Mononuclear cell (primary cell): ENCODE measurements around the gene ASB12. TPM values are rescaled to one million over a fixed set of nuclear protein-coding genes. Genes with fewer than 3 reads are reported as not detected.

Experiments used
- H3K27me3 ChIP-seq: 2 replicates; pipeline ENCODE4 v1.6.0; 2011; ENCODE audit warnings: low read length, control low read depth; ENCODE audit not compliant: insufficient read depth
- H3K4me1 ChIP-seq: 2 replicates; pipeline ENCODE4 v1.5.1; 2011; ENCODE audit warnings: mild to moderate bottlenecking, low read length, control low read depth; ENCODE audit not compliant: insufficient read depth
- H3K4me3 ChIP-seq: 2 replicates; pipeline ENCODE4 v1.5.1; 2011; ENCODE audit warnings: mild to moderate bottlenecking, low read length, moderate library complexity
- H3K9me3 ChIP-seq: 2 replicates; pipeline ENCODE4 v1.5.1; 2011; ENCODE audit warnings: low read depth, mild to moderate bottlenecking, control low read depth, low read length
- total RNA-seq: library from RNA; depleted of rRNA; stranded (reverse); fragments of >200 nt; gene quantifications from one replicate; pipeline ENCODE4 v1.2.3, GENCODE V29; 2012

Gene ASB12
- total RNA-seq, 1 donor: 0.10 TPM

DNA sequence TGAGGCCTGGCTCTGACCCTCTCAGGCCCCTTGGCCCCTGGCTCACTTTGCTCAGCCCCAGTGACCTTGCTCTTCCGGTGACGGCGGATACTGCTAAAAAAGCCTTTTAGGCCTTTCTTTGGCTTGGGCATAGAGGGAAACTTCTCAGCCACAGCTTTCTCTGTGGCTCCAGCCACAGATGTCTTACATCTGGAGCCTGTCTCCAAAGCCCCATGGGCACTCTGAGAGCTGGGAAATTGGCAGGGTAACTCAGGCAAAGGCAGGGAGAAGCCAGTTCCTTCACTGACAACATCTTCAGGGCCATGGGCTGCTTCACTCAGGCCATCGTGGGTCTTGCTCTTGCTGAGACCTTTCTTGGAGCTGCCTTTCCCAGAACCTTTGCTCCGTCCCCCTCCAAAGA is 37.7 kb downstream of the ASB12 start:
- no peaks in the 10 kb centered on the region for H3K27me3 ChIP-seq
- H3K4me3 ChIP-seq: no peak overlapping the region
- H3K4me1 ChIP-seq: no peaks in the 10 kb centered on the region
- no peaks in the 10 kb centered on the region for H3K9me3 ChIP-seq

DNA sequence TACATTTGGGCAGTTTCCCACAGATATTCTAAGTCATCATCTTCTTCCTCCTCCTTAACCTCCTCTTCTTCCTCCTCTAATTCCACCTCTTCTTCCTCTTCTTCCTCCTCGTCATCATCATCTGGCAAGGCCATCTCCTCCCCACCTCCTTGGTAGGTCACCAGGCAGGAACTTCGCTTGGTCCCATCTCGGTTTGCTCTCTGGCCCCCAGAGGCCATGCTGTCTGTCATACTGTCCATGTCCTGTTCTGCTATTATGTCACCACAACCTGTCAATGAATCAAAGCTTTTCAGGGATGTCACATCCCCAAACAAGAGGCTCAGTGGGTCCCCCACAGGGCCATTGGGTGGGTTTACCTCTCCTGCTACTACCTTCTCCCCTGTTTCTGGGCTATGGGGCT is 38.4 kb downstream of the ASB12 start:
- H3K27me3 ChIP-seq: no peaks in the 10 kb centered on the region
- no peaks in the 10 kb centered on the region for H3K9me3 ChIP-seq
- no peak overlapping the region for H3K4me3 ChIP-seq
- H3K4me1 ChIP-seq: no peaks in the 10 kb centered on the region

DNA sequence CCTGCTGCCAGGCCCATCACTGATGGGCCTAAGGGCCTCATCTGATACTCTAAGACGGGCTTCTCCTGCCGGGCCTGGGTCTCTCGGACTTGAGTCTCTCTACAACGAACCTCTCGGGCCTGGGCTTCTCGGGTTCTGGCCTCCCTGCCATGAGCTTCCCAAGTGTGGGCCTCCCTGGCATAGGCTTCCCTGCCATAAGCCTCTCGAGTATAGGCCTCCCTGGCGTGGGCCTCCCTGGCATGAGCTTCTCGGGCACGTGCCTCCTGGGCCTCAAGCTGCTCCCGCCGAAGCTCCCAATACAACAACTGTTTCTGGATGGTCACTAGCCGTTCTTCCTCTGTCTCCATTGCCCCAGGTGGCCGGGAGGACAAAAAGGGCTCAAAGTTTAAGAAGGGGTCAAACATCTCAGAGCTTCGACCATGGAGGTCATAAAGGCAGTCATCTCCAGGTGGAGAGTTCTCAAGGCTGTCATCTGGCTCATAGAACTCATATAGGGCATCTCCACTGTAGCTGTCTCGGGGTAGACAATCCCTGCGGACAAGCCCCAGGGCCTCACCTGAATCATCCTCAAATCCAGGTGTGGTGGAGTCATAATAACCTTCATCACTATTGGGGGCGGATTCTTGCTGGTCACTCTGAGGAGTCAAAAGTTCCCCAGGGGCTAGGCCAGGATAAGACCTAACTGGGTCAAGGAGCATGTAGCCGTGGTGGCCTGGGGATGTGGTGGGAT is 39.0 kb downstream of the ASB12 start:
- no peaks in the 10 kb centered on the region for H3K27me3 ChIP-seq
- H3K9me3 ChIP-seq: no peaks in the 10 kb centered on the region
- H3K4me3 ChIP-seq: no peak overlapping the region
- H3K4me1 ChIP-seq: no peaks in the 10 kb centered on the region

DNA sequence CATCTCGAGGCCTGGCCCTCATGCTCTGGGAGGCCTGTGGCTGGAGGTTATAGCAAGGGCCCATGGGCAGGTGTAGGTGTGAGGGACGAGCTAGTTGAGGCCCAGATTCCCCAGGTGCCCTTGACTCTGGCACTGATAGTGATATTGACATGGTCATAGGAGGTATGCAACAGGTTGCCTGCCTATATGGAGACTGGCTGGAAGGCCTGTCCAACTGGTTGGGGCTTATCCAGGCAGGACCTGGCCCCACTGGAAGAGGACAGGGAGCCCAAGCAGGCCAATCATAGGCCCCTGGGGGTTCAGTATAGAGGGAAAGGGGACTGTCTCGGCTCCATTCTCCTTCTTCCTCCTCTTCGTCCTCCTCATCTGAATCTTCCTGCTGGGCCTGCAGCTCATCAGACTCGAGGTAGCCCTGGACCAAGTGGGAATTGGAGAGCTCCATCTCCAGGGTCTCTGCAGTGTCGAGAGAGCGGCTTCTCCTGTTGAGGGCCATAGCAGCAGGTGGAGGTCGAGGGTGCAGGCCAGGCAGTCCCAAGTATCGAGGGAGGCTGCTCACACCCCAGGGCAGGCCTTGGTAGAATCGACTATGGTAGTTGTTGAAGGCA is 40.2 kb downstream of the ASB12 start:
- Histone ChIP-seq H3K9me3 (no peaks in the 10 kb centered on the region), H3K4me1 (no peaks in the 10 kb centered on the region), H3K4me3 (no peak overlapping the region), H3K27me3 (no peaks in the 10 kb centered on the region)

DNA sequence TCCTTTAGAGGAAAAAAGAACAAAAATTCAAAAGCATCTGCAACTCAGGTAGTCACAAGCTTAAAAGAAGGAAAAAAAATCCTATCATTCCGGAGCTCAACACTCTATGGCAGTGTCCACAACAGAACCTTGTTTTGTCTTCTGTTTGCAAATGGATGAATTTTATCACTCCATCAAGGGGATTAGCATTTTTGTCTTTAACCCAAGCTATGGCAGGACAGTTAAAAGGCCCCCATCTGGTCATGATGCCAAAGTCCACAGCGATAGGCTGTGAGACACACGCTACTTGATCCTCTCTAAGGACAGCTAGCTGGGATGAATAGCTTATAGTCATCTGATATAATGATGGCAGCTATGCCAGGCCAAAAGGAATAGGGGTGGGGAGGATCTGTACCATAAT is 41.5 kb downstream of the ASB12 start:
- H3K4me1 ChIP-seq: no peaks in the 10 kb centered on the region
- H3K4me3 ChIP-seq: no peak overlapping the region
- no peaks in the 10 kb centered on the region for H3K27me3 ChIP-seq
- no peaks in the 10 kb centered on the region for H3K9me3 ChIP-seq

DNA sequence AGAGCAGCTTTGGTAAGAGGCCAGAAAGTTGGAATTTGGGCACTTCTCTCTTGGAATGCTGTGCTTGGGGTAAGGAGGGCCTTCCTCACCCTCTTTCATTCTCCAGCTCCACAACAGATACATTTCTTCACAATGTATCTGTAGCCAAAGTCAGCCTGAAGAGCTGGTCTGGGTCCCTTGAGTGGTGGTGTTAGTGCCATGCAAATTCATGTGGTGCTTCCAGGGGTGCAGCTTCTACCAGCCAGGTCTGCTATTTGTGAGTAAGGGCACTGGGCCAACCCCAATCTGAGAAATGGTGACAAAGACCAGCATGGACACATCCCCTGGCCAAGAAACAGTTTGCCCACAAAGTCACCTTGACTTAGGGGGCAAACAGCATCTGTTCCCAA is 42.7 kb downstream of the ASB12 start:
- Histone ChIP-seq H3K27me3 (no peaks in the 10 kb centered on the region), H3K9me3 (no peaks in the 10 kb centered on the region), H3K4me1 (no peaks in the 10 kb centered on the region), H3K4me3 (no peak overlapping the region)

DNA sequence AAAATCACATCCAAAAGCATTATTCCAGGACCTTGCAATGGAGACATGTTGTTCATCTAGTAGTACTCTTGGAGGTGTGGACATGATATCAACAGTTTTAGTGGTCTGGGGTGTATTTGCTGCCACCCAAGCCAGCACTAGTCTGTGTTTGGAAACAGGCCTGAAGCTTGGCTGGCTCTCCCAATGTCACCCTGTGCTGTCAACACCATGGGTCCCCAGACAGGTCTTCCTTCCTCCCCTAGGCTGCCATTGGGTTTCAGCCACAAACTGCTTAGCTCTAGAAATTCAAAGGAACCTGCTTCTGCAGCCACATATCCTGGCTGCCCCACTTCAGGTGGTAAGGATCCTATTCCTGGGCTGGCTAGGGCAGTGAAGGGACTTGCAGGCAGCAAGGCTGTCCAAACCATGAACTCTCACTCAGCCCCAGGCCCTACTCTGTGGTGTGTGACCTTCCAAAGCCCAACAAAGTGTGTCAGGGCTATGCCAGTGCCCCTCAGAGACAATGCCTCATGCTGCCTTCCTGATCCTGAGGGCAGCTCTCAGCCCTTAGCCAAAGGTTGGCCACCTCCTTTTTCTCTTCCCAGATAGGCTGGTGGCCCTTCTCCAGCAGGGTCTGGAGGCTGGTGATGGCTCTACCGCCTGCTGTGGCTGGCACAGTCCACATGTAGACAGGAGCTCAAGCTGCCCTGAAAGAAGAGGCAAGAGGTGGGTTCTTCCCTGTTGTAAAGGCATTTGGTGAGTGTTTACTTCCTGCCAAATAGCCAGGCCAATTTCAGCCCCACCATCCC is 43.2 kb downstream of the ASB12 start:
- no peaks in the 10 kb centered on the region for H3K27me3 ChIP-seq
- H3K4me3 ChIP-seq: no peak overlapping the region
- no peaks in the 10 kb centered on the region for H3K4me1 ChIP-seq
- no peaks in the 10 kb centered on the region for H3K9me3 ChIP-seq

DNA sequence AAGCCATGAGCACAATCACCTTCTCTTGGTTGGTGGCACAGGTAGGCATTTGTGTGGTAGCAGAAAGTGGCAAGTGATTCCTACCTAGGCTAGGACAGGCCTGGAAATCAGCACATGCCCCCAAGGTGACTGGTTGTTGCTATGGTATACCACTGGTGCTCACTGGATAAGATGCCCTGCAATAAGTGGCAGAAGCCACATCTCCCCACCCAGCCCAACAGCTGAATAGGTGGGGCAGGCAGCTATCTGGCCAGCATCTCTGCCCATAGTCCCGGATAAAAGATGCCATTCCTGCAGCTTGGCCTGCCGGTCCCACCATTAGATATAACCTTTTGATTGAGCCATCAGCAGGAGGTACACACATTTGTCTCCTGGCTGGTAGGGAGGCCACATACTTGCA is 46.0 kb downstream of the ASB12 start:
- Histone ChIP-seq H3K27me3 (no peaks in the 10 kb centered on the region), H3K4me1 (no peaks in the 10 kb centered on the region), H3K4me3 (no peak overlapping the region), H3K9me3 (no peaks in the 10 kb centered on the region)

DNA sequence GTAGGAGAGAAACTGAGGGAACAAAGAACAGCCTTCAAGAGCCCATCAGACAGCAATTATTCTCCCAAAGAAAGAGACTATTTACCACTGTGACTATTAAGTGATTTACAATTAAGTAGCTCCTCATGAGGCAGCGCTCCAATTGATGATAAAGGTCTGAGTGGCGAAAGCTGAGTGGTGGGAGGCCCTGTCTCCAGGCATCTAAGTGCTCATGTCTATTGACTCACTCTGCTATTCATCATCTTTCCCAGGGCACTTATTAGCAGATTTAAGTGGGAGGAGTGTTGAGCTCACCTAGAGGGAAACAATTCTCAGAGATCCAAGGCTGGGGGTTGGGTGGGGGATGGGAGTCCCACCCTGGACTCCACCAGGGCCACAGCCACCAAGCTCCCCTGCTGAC is 48.2 kb downstream of the ASB12 start:
- no peak overlapping the region for H3K4me3 ChIP-seq
- no peaks in the 10 kb centered on the region for H3K4me1 ChIP-seq
- no peaks in the 10 kb centered on the region for H3K9me3 ChIP-seq
- H3K27me3 ChIP-seq: no peaks in the 10 kb centered on the region

DNA sequence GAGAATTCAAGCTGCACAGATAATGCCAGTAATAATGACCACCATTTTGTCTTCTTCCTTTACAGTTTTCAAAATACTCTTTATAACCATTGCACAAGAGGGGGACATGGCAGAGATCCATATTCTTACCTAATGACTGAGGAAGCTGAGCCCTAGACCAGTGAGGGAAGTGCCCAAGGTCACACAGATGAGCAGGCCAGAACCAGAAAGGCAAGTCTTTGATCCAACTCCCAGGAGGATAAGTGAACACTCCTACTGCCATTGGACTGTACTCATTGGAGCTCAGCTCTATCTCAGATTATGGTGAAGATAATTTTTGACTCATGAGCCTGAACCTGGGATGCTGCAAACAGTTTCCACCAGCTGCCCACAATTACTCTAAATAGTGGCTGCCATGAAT is 53.5 kb downstream of the ASB12 start:
- H3K4me1 ChIP-seq: no peaks in the 10 kb centered on the region
- no peaks in the 10 kb centered on the region for H3K27me3 ChIP-seq
- H3K9me3 ChIP-seq: no peaks in the 10 kb centered on the region
- H3K4me3 ChIP-seq: no peak overlapping the region

Other genes with a start within 250 kb of the ASB12 start
- gene AMER1, start 24.9 kb downstream of the ASB12 start, total RNA-seq: 3.1 TPM
- 4.7 TPM for gene MTMR8, start 164.8 kb upstream of the ASB12 start, total RNA-seq